Astrocyte (in vitro differentiated cells and primary cell): ENCODE data around the gene OR11H6.

Experiments used
- CTCF ChIP-seq: IDR thresholded peaks from 2 replicates; pipeline ENCODE4 v1.5.1; 2011; ENCODE audit warnings: low read depth, mild to moderate bottlenecking, inconsistent platforms, low read length, moderate library complexity; ENCODE audit not compliant: insufficient read depth
- EZH2 ChIP-seq: IDR thresholded peaks from 2 replicates; pipeline ENCODE4 v1.6.1; 2012; ENCODE audit warnings: mild to moderate bottlenecking, low read length, inconsistent platforms; ENCODE audit not compliant: insufficient read depth

DNA sequence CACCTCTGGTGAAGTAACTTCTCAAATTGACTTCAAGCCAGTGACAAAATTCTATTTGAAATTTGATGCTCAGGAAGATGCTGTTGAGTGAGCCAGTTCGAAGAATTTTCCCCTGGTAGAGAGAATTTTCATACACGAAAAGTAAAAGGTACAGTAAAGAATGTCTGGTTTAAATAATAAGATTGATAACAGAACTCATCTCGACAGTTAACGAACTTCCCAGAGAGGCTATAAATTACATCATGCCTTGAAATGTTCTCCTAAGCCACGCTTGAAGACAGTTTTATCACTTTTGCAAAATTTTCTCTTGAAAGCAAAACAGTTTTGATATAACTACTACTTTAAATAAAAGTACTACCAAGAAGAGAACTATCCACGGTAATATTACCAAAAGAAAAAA, 47.2 kb upstream of the OR11H6 start:
- TF ChIP-seq CTCF (no peak), EZH2 (no peak)
